Testis (tissue), 3 donors: ENCODE data around the gene ZFP36L1. TPM values are rescaled to one million over a fixed set of nuclear protein-coding genes. Genes with fewer than 3 reads are reported as not detected.
"Not testable (repeated sequence)": the region's sequence is repeated elsewhere in the genome, so short reads cannot be mapped to it uniquely, and the experiment has no call there.

ENCODE experiments used
- DNase-seq: peaks from one replicate; pipeline ENCODE4 v3.0.0-alpha.2; 2019
- H3K27ac ChIP-seq, 2 donors: fragments of 200-600 bp; sonication (generic); one replicate each; pipeline ENCODE4 v1.5.1; 2019
- H3K27me3 ChIP-seq: fragments of 200-600 bp; sonication (generic); one replicate; pipeline ENCODE4 v1.5.1; 2019
- H3K36me3 ChIP-seq: fragments of 200-600 bp; sonication (generic); one replicate; pipeline ENCODE4 v1.5.1; 2017; ENCODE audit warnings: low read depth; ENCODE audit errors: missing control alignments
- H3K4me1 ChIP-seq: fragments of 200-600 bp; sonication (generic); one replicate; pipeline ENCODE4 v1.5.1; 2019
- H3K4me3 ChIP-seq, 2 donors: fragments of 200-600 bp; sonication (generic); one replicate each; pipeline ENCODE4 v1.5.1; 2017 to 2019
- H3K9me3 ChIP-seq: fragments of 200-600 bp; sonication (generic); one replicate; pipeline ENCODE4 v1.5.1; 2017
- POLR2A ChIP-seq: fragments of 450-650 bp; IDR thresholded peaks from one replicate; pipeline ENCODE4 v1.6.1; 2017; ENCODE audit warnings: antibody characterized with exemption, mild to moderate bottlenecking, moderate library complexity
- WGBS, 2 donors: methylation state at CpG; one replicate each; pipeline ENCODE4 v1.1.5; 2018; 5-methylcytosine and 5-hydroxymethylcytosine counted together
- intact Hi-C: fragments of 100-400 bp; cut with DNase I; formaldehyde crosslinking; loops from one replicate; pipeline ENCODE4 v1.15.1; 2023; ENCODE audit warnings: low total_unique reads
- polyA plus RNA-seq: library from polyadenylated mRNA; stranded (reverse); fragments of 350-450 nt; fragmentation: Illumina TruSeq; extraction: RNeasy Lipid Tissue Mini Kit (QIAGEN cat#74804); gene quantifications from one replicate; pipeline ENCODE4 v1.2.3, GENCODE V29; 2014; ENCODE audit warnings: low read depth, low replicate concordance; ENCODE audit not compliant: insufficient read depth
- total RNA-seq, 2 donors: library from RNA; depleted of rRNA; stranded (reverse); fragments of >200 nt; gene quantifications; one replicate each; pipeline ENCODE4 v1.2.3, GENCODE V29; 2016
- TF ChIP-seq, protein P1 (sequence below), 3 experiments: fragments of 450-650 bp in 2 of 3; fragments of 200-600 bp in 1 of 3; sonication (generic) in 1 of 3; IDR thresholded peaks; one replicate each; pipeline ENCODE4 v1.5.1; 2016 to 2019; ENCODE audit warnings: antibody characterized with exemption in 3 of 3, mild to moderate bottlenecking in 2 of 3, moderate library complexity in 1 of 3

The ZFP36L1 gene
- total and polyA plus RNA-seq, 3 donors from 2014 or later: 120 to 301 (median 176) TPM

- WGBS, 2 donors: 84 to 96% methylated on average over 6 to 7 of the region's 7 CpGs
- DNase-seq: no peak
- Histone ChIP-seq H3K9me3 (no peaks in the 10 kb centered on the region), H3K4me3 (no peak overlapping the region), H3K36me3 (no peaks in the 10 kb centered on the region), H3K4me1 (peaks cover 36% of the 10 kb centered on the region), H3K27ac (no peak overlapping the region), H3K27me3 (no peaks in the 10 kb centered on the region)
- intact Hi-C loops: no loop called here
- no peak for TF ChIP-seq POLR2A
- TF ChIP-seq, protein P1, sequence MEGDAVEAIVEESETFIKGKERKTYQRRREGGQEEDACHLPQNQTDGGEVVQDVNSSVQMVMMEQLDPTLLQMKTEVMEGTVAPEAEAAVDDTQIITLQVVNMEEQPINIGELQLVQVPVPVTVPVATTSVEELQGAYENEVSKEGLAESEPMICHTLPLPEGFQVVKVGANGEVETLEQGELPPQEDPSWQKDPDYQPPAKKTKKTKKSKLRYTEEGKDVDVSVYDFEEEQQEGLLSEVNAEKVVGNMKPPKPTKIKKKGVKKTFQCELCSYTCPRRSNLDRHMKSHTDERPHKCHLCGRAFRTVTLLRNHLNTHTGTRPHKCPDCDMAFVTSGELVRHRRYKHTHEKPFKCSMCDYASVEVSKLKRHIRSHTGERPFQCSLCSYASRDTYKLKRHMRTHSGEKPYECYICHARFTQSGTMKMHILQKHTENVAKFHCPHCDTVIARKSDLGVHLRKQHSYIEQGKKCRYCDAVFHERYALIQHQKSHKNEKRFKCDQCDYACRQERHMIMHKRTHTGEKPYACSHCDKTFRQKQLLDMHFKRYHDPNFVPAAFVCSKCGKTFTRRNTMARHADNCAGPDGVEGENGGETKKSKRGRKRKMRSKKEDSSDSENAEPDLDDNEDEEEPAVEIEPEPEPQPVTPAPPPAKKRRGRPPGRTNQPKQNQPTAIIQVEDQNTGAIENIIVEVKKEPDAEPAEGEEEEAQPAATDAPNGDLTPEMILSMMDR (IDR thresholded peaks at IDR 0.05): no peak
These were observed 24.6 kb downstream of the ZFP36L1 start for GRCh38 chr14:68768316-68768715.

- no peak overlapping the region for H3K27ac ChIP-seq
- H3K36me3 ChIP-seq: no peaks in the 10 kb centered on the region
- 91 to 96% methylated on average over 4 to 5 of the region's 5 CpGs for WGBS, 2 donors
- H3K4me3 ChIP-seq: no peak overlapping the region
- intact Hi-C loops: no loop called here
- H3K9me3 ChIP-seq: no peaks in the 10 kb centered on the region
- TF ChIP-seq POLR2A: no peak
- TF ChIP-seq, protein P1 (IDR thresholded peaks at IDR 0.05): no peak
- H3K27me3 ChIP-seq: no peaks in the 10 kb centered on the region
- no peak for DNase-seq
- H3K4me1 ChIP-seq: peaks cover 46% of the 10 kb centered on the region
These were observed 25.6 kb downstream of the ZFP36L1 start for GRCh38 chr14:68767248-68767645.

DNA sequence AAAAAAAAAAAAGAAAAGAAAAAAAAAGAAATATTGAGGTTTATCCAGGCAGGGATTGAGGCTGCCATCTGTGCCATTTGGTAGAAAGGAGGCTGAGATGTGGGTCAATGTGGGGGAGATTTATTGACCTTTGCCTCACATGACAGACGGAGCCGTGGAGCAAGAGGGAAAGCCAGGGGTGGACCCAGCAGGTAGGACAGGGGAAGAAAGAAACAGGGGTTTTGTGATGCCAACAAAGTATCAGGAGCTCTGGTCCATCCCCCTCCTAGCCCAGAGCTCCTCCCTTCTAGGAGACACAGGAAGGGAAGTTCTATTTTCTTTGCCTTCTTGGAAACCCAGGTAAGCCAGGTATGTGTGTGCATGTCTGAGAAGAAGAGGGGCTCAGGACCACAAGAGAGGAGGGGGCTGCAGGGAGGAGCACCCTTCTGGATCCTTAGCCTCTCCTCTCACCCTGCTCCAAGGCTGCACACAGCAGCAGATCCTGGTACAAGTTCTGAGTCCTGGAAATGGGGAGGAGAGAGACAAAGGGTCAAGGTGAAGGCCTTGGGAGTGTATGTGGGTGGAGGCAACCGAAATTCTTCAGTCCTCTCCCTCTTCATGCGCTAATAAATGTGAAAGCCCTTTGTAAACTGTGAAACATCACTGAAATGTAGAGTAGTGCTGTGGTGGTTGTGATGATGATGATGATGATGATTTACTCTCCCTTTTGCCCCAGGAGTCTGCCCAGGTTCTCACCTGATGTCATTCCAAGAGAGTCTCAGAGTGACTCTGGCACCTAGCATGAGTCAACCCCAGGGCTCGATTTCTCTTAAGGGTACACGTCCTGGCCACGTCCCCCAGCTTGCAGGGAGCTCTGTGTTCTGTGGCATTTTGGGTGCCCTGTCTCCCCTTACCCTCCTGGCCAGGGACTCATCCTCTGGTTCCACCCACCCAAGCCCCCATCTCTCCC lies 26.3 kb downstream of the ZFP36L1 start:
- H3K4me1 ChIP-seq: peaks cover 53% of the 10 kb centered on the region

GRCh38 chr14:68763843-68764242 lies 29.0 kb downstream of the ZFP36L1 start:
- 48 to 76% methylated on average over 4 of the region's 4 CpGs for WGBS, 2 donors
- Histone ChIP-seq H3K27ac (peak overlapping the region; percentile 65 to 68), H3K4me1 (peaks cover 70% of the 10 kb centered on the region)
- intact Hi-C loops, H3K9me3 ChIP-seq, H3K4me3 ChIP-seq, H3K27me3 ChIP-seq, DNase-seq, H3K36me3 ChIP-seq: not testable (repeated sequence)

More for the DNA sequence above, 26.3 kb downstream of the ZFP36L1 start:
- no peak for TF ChIP-seq POLR2A
- TF ChIP-seq, protein P1 (IDR thresholded peaks at IDR 0.05): no peak
- Histone ChIP-seq H3K27ac (no peak overlapping the region), H3K4me3 (no peak overlapping the region), H3K27me3 (no peaks in the 10 kb centered on the region), H3K36me3 (no peaks in the 10 kb centered on the region), H3K9me3 (no peaks in the 10 kb centered on the region)
- intact Hi-C loops: no loop called here
- no peak for DNase-seq
- whole genome bisulfite sequencing, 2 donors: 39 to 45% methylated on average over 7 of the region's 7 CpGs

GRCh38 chr14:68762953-68763764 lies 29.7 kb downstream of the ZFP36L1 start:
- peak overlapping the region; percentile 65 to 68 for H3K27ac ChIP-seq
- 24 to 50% methylated on average over 9 to 11 of the region's 11 CpGs for WGBS, 2 donors
- no peaks in the 10 kb centered on the region for H3K9me3 ChIP-seq
- no peak overlapping the region for H3K4me3 ChIP-seq
- no peaks in the 10 kb centered on the region for H3K27me3 ChIP-seq
- no peak for TF ChIP-seq POLR2A
- TF ChIP-seq, protein P1 (IDR thresholded peaks at IDR 0.05): no peak
- intact Hi-C loops: no loop called here
- peak; percentile 95 for DNase-seq
- H3K36me3 ChIP-seq: no peaks in the 10 kb centered on the region
- H3K4me1 ChIP-seq: peaks cover 75% of the 10 kb centered on the region
